GM12891 (cell line): ENCODE data around the gene PTPRT.

Experiments used
- DNase-seq: peaks from one replicate; pipeline ENCODE4 v3.0.0; 2011; ENCODE audit warnings: low spot score; ENCODE audit not compliant: insufficient read length
- FAIRE-seq: peaks from 2 replicates; lab custom pipeline; 2011; peaks lifted over from hg19 to GRCh38; lab: Jason Lieb, UNC
- PAX5 ChIP-seq: IDR thresholded peaks from 2 replicates; pipeline ENCODE4 v1.6.1; 2011; ENCODE audit warnings: low read length, moderate library complexity, mild to moderate bottlenecking; ENCODE audit not compliant: insufficient read depth, severe bottlenecking
- POLR2A ChIP-seq: IDR thresholded peaks from 2 replicates; pipeline ENCODE4 v1.6.1; 2011; ENCODE audit warnings: low read depth, low read length, control low read depth
- POLR2AphosphoS5 ChIP-seq: IDR thresholded peaks from 2 replicates; pipeline ENCODE4 v1.6.1; 2011; ENCODE audit warnings: low read depth, low read length, control low read depth
- POU2F2 ChIP-seq: IDR thresholded peaks from 2 replicates; pipeline ENCODE4 v1.6.1; 2011; ENCODE audit warnings: low read depth, mild to moderate bottlenecking, control low read depth, low read length, moderate library complexity
- SPI1 ChIP-seq: IDR thresholded peaks from 2 replicates; pipeline ENCODE4 v1.6.1; 2011; ENCODE audit warnings: low read depth, low read length, control low read depth
- TAF1 ChIP-seq: IDR thresholded peaks from 2 replicates; pipeline ENCODE4 v1.6.1; 2011; ENCODE audit warnings: low read depth, low read length, control low read depth

PTPRT gene

GRCh38 chr20:42067174-42067573, 1122.5 kb downstream of the PTPRT start:
- DNase-seq = no peak
- no peak for FAIRE-seq
- TF ChIP-seq PAX5 (no peak), SPI1 (no peak), TAF1 (no peak), POLR2A (no peak)

DNA sequence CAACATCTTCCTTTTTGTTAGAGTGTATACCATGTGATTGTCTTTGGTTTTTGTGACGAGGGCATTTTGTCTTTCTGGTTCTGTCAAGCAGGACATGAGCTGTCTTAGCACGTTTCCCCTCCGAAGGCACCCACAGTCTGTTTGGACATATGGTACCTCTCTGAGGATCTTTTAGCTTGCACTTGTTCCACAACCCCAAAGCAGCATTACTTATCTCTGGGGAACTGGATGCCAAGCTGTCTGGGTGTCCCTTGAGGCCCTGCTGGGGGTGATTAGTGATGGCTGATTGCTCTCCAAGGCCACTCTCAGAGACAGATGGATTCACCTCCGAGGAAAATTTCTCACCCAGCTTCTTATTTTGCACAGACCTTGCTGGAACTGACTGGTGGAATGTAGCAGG, 1126.6 kb downstream of the PTPRT start:
- DNase-seq (no peak), FAIRE-seq (no peak)
- TF ChIP-seq PAX5 = no peak
- TF ChIP-seq POLR2A = no peak
- no peak for TF ChIP-seq POU2F2
- no peak for TF ChIP-seq POLR2AphosphoS5
- TF ChIP-seq SPI1 = no peak
- no peak for TF ChIP-seq TAF1

GRCh38 chr20:42053350-42053749, 1136.4 kb downstream of the PTPRT start:
- FAIRE-seq = no peak
- TF ChIP-seq TAF1 (no peak), POLR2A (no peak)

GRCh38 chr20:42051921-42052320, 1137.8 kb downstream of the PTPRT start:
- DNase-seq = no peak
- FAIRE-seq = no peak
- TF ChIP-seq POU2F2 (no peak), POLR2A (no peak), SPI1 (no peak), POLR2AphosphoS5 (no peak), PAX5 (no peak), TAF1 (no peak)

More at GRCh38 chr20:42053350-42053749, 1136.4 kb downstream of the PTPRT start:
- no peak for DNase-seq

GRCh38 chr20:42046371-42047085, 1143.2 kb downstream of the PTPRT start:
- no peak for FAIRE-seq
- TF ChIP-seq POLR2AphosphoS5 (no peak), SPI1 (no peak), PAX5 (no peak), POLR2A (no peak), TAF1 (no peak), POU2F2 (no peak)
- no peak for DNase-seq

GRCh38 chr20:42043921-42044320, 1145.8 kb downstream of the PTPRT start:
- FAIRE-seq (no peak), DNase-seq (no peak)
- TF ChIP-seq POLR2A (no peak), POLR2AphosphoS5 (no peak), SPI1 (no peak), TAF1 (no peak), PAX5 (no peak), POU2F2 (no peak)

DNA sequence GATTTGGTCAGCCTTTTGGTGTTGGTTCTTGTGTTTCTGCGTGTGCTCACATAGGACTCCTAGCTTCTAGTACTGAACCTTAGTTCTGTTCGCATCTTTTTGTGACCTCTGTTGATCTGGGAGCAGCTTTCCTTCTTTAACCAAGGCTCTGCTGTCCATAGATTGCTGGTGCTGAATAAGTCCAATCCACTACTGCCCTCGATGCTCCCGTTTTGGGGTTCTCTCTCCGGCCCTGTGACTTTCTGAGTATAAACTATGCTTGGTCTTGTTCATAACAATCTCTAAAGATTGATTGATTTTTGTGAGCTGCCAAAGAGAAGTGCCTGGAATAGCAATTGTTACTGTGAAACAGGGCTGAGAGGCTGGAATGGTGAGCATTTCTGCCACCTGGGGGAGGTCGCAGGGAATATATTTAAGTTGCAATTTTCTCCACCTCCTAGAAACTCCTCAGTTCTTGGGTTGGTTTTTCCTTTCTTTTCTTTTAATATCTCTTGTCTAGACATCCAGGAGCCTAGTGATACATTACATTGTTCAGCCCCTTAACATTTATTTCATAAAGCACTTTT, 1148.6 kb downstream of the PTPRT start:
- FAIRE-seq = no peak
- no peak for TF ChIP-seq POLR2A
- TF ChIP-seq SPI1 = no peak
- DNase-seq = no peak

DNA sequence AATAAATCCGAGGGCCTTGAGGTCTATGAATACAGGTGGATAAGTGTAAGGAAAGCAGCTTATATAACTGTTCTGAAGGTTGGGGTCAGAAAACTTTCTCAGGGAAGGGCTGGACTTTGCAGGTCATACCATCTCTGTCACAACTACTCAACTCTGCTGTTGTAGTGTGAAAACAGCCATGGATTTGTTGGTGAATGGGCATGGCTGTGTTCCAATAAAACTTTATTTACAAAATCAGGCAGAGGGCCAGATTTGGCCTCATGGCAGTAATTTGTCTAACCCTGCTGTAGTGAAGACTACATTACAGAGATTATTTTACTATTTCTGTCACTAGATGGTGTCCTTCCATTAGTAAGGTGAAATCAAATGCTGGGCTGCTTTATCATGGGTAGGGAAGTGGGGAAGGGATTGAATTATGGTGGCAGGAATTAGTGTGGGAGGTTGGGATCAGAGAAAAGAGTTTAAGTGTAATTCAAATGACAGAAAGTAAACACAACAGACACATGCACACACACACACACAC, 1161.9 kb downstream of the PTPRT start:
- DNase-seq (no peak), FAIRE-seq (no peak)
- TF ChIP-seq SPI1 = no peak
- no peak for TF ChIP-seq POU2F2
- no peak for TF ChIP-seq PAX5
- TF ChIP-seq TAF1 = no peak
- TF ChIP-seq POLR2A = no peak
- TF ChIP-seq POLR2AphosphoS5 = no peak

- FAIRE-seq (no peak), DNase-seq (no peak)
- TF ChIP-seq POLR2AphosphoS5 (no peak), SPI1 (no peak)
These were observed 1163.1 kb downstream of the PTPRT start for GRCh38 chr20:42026599-42026998.

- FAIRE-seq (no peak), DNase-seq (no peak)
- no peak for TF ChIP-seq PAX5
- TF ChIP-seq POLR2A = no peak
- TF ChIP-seq TAF1 = no peak
- TF ChIP-seq SPI1 = no peak
- no peak for TF ChIP-seq POLR2AphosphoS5
- no peak for TF ChIP-seq POU2F2
These were observed 1165.1 kb downstream of the PTPRT start for GRCh38 chr20:42024653-42025052.
